ENCODE results near the gene PDIA4. TPM values are rescaled to one million over a fixed set of nuclear protein-coding genes. Genes with fewer than 3 reads are reported as not detected.
A peak's percentile ranks its signal among the peaks of the same experiment; 100 is the strongest.

Gene PDIA4
- total RNA-seq, 3 donors from 2014 or later: 53.4 to 101 (median 68.3) TPM

GRCh38 chr7:148962823-148963582 is 65.3 kb downstream of the PDIA4 start:
- peak in 1 of 2 donors; percentile 59 for DNase-seq (ENCODE audit: low spot score in 2 of 2)
- Histone ChIP-seq H3K4me3 (peak overlapping the region; percentile 44 to 63 (median 52)), H3K36me3 (no peaks in the 10 kb centered on the region), H3K4me1 (no peaks in the 10 kb centered on the region), H3K9me3 (no peaks in the 10 kb centered on the region), H3K27ac (peak overlapping the region; percentile 50 to 56), H3K27me3 (no peaks in the 10 kb centered on the region)
- TF ChIP-seq POLR2AphosphoS5 (IDR thresholded peaks at IDR 0.05): no peak
- TF ChIP-seq CTCF (IDR thresholded peaks at IDR 0.05): peak in 2 of 3 donors; percentile 41 to 43
- TF ChIP-seq POLR2A (IDR thresholded peaks at IDR 0.05): no peak
- intact Hi-C loops (cut with DNase I; ENCODE audit: low total_unique reads): no loop called here

GRCh38 chr7:148962440-148962822 is 65.9 kb downstream of the PDIA4 start:
- peak overlapping the region; percentile 44 to 63 (median 52) for H3K4me3 ChIP-seq
- no peaks in the 10 kb centered on the region for H3K36me3 ChIP-seq
- no peak for DNase-seq (ENCODE audit: low spot score in 2 of 2)
- H3K27ac ChIP-seq: no peak overlapping the region
- no peaks in the 10 kb centered on the region for H3K9me3 ChIP-seq
- no peaks in the 10 kb centered on the region for H3K4me1 ChIP-seq
- TF ChIP-seq POLR2AphosphoS5 (IDR thresholded peaks at IDR 0.05) (no peak), POLR2A (IDR thresholded peaks at IDR 0.05) (no peak), CTCF (IDR thresholded peaks at IDR 0.05) (no peak)
- H3K27me3 ChIP-seq: no peaks in the 10 kb centered on the region
- intact Hi-C loops (cut with DNase I; ENCODE audit: low total_unique reads): no loop called here

GRCh38 chr7:148959726-148960125 is 68.6 kb downstream of the PDIA4 start:
- no peak for DNase-seq (ENCODE audit: low spot score in 2 of 2)
- no peaks in the 10 kb centered on the region for H3K9me3 ChIP-seq
- intact Hi-C loops (cut with DNase I; ENCODE audit: low total_unique reads): no loop called here
- H3K4me3 ChIP-seq: no peak overlapping the region
- no peak overlapping the region for H3K27ac ChIP-seq
- H3K4me1 ChIP-seq: no peaks in the 10 kb centered on the region
- TF ChIP-seq POLR2A (IDR thresholded peaks at IDR 0.05): no peak
- no peak for TF ChIP-seq POLR2AphosphoS5 (IDR thresholded peaks at IDR 0.05)
- TF ChIP-seq CTCF (IDR thresholded peaks at IDR 0.05): no peak
- H3K36me3 ChIP-seq: no peaks in the 10 kb centered on the region
- no peaks in the 10 kb centered on the region for H3K27me3 ChIP-seq

DNA sequence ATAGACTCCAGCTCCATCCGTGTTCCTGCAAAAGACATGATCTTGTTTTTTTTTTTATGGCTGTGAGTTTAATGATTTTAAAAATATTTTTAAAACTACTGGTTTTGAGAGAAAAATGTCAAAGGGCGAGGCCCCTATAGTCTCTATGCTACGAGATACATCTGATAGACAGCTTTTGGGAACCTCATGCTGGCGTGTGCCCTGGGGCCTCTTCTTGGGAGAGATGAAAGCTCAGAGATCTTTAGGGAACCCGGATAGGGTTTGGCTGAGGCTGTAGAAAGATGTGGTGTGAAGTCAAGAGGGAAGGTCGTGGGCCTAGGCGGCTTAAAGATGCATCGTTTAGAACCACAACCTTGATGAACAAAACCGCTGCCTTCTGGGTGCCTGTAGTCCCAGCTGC is 70.2 kb downstream of the PDIA4 start:
- TF ChIP-seq CTCF (IDR thresholded peaks at IDR 0.05) (no peak), POLR2A (IDR thresholded peaks at IDR 0.05) (no peak), POLR2AphosphoS5 (IDR thresholded peaks at IDR 0.05) (no peak)

DNA sequence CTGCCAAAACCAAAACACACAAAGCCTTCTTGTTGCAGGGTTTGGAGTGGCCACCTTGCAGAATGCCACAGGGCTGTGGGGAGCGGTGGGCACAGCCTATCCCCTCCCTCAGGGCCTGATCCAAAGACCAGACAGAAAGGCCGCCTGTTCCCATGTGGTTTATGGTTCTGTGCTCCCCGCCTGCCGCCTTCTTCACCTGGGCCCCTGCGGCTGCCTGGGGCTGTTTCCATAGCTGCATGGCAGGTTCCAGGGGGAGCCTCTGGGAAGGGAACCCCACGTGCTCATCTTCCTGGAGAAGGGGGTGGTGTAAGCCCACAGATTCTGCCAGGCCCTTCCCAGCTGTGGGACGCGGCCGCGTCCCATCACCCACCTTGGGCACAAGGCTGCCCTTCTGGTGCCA is 73.5 kb downstream of the PDIA4 start:
- Histone ChIP-seq H3K9me3 (no peaks in the 10 kb centered on the region), H3K36me3 (no peaks in the 10 kb centered on the region), H3K4me1 (no peaks in the 10 kb centered on the region), H3K27ac (no peak overlapping the region), H3K4me3 (no peak overlapping the region), H3K27me3 (no peaks in the 10 kb centered on the region)
- TF ChIP-seq POLR2A (IDR thresholded peaks at IDR 0.05): no peak
- TF ChIP-seq POLR2AphosphoS5 (IDR thresholded peaks at IDR 0.05): no peak
- TF ChIP-seq CTCF (IDR thresholded peaks at IDR 0.05): no peak
- intact Hi-C loops (cut with DNase I; ENCODE audit: low total_unique reads): no loop called here
- no peak for DNase-seq (ENCODE audit: low spot score in 2 of 2)

More for the DNA sequence above, 70.2 kb downstream of the PDIA4 start:
- Histone ChIP-seq H3K27me3 (no peaks in the 10 kb centered on the region), H3K4me1 (no peaks in the 10 kb centered on the region), H3K36me3 (no peaks in the 10 kb centered on the region), H3K27ac (no peak overlapping the region), H3K4me3 (no peak overlapping the region), H3K9me3 (no peaks in the 10 kb centered on the region)
- no peak for DNase-seq (ENCODE audit: low spot score in 2 of 2)
- intact Hi-C loops (cut with DNase I; ENCODE audit: low total_unique reads): no loop called here
